NCI-H69 (cell line): ENCODE results near the gene HDHD2.

Source experiments
- DNase-seq: peaks from one replicate; lab custom pipeline; 2025; lab: John Stamatoyannopoulos, UW

Gene HDHD2

DNA sequence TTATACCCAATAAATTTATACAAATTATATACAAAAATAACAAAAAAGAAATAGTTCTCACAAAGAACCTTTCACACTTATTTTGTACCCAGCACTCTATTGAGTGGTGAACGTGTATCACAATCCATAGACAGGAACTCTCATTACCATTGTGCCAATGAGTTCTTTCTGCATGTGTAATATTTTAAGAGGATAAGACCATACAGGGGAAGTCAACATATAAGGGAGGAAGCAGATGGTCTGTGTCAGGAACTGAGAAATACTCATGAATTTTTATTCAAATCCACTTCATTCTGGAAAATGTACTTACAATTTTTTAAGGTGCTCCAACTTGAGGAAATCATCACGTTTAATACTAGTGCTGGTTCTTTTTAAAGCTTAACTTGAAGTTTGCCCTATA, 87.8 kb downstream of the HDHD2 start:
- DNase-seq, result no peak
